ENCODE measurements around the gene MLYCD.

DNA sequence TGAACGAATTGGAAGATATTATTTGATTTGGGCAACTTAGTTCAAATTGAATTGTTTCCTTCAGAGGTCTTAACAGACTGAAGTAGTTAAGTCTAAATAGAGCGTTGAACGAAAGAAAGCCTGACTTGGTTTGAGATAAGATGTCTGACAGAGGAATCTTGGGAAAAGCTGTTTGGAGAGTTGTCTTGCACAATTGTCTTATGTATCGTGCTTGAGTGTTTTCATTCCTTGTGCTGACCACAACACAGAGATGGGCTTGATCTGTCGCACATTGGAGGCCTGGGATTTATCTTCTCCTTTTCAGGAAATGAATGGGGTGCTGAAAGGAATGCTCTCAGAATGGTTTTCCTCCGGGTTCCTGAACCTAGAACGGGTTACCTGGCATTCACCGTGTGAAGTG, 7.8 kb downstream of the MLYCD start:
- TF ChIP-seq, protein P1, sequence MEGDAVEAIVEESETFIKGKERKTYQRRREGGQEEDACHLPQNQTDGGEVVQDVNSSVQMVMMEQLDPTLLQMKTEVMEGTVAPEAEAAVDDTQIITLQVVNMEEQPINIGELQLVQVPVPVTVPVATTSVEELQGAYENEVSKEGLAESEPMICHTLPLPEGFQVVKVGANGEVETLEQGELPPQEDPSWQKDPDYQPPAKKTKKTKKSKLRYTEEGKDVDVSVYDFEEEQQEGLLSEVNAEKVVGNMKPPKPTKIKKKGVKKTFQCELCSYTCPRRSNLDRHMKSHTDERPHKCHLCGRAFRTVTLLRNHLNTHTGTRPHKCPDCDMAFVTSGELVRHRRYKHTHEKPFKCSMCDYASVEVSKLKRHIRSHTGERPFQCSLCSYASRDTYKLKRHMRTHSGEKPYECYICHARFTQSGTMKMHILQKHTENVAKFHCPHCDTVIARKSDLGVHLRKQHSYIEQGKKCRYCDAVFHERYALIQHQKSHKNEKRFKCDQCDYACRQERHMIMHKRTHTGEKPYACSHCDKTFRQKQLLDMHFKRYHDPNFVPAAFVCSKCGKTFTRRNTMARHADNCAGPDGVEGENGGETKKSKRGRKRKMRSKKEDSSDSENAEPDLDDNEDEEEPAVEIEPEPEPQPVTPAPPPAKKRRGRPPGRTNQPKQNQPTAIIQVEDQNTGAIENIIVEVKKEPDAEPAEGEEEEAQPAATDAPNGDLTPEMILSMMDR (IDR thresholded peaks at IDR 0.05; ENCODE audit: poor library complexity, severe bottlenecking): no peak
- TF ChIP-seq TAF1 (IDR thresholded peaks at IDR 0.05; ENCODE audit: low read depth): no peak
- no peak for TF ChIP-seq POLR2AphosphoS5 (IDR thresholded peaks at IDR 0.05)
- TF ChIP-seq RAD21 (conservative IDR thresholded peaks at IDR 0.05): no peak
- no peak for TF ChIP-seq EZH2 (IDR thresholded peaks at IDR 0.05; ENCODE audit: borderline replicate concordance, insufficient read depth, low read length, poor library complexity, severe bottlenecking)
- TF ChIP-seq EP300 (conservative IDR thresholded peaks at IDR 0.05; ENCODE audit: poor library complexity, severe bottlenecking): no peak
- TF ChIP-seq SMC3 (conservative IDR thresholded peaks at IDR 0.05; ENCODE audit: poor library complexity): no peak
- TF ChIP-seq MXI1 (conservative IDR thresholded peaks at IDR 0.05; ENCODE audit: poor library complexity, severe bottlenecking): no peak

Data from neural cell (in vitro differentiated cells).